ENCODE measurements around the gene ARSG.

DNA sequence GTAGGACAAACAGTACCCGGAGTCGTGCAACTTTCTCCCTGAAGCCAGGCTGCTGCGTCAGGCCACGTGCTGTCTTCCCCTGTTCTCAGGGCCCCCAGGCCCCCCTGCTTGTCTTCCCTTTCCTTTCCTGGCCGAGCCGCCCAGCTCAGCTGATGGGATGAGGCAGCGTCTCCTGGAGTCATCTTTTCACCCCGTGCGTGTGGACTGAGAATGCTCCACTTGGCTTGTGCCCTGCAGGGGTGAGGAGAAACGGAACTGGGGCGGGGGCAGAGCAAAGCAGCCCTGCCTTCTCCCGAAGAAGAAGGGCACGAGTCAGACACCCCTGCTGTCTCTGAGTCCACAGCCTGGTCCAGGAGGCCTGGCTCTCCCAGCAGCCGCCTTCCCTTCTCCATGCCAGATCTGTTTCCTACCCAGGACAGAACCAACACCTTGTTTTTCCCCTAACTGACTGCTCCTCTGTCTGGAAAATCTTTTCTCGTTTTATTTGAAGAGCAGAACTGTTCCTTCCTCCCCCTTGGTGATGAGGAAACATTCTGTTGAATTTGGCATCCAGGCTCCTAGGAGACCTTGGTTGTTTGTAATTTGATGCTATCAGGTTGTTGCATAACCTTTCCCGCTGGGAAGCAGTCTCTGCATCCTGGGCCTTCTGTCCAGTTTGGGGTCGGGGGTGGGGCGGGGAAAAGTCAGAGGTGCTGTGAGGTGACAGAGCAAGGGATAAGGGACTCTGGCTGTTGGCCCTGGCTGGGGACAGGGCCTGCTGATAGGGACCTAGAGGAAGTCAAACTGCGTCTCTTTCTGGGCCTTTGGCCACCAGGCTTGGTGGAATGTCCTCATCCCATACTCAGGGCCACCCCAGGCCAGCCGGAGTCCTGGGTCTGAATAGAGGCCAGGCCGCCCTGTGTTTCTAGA, 87.2 kb downstream of the ARSG start:
- TF ChIP-seq POLR2AphosphoS5 (IDR thresholded peaks at IDR 0.05; ENCODE audit: low read length) (no peak), MYC (IDR thresholded peaks at IDR 0.05; ENCODE audit: insufficient read depth, insufficient read length, insufficient replicate concordance, low read length, severe bottlenecking) (no peak), CTCF (IDR thresholded peaks at IDR 0.05 in 2 of 3, conservative IDR thresholded peaks at IDR 0.05 in 1 of 3; ENCODE audit: control insufficient read depth in 2 of 3, extremely low read depth in 1 of 3, insufficient read depth in 1 of 3, low read depth in 3 of 3, low read length in 3 of 3) (no peak), RAD21 (IDR thresholded peaks at IDR 0.05; ENCODE audit: insufficient read depth, low read depth, low read length) (no peak), RFX5 (IDR thresholded peaks at IDR 0.05; ENCODE audit: low read depth, low read length) (no peak), RELA (IDR thresholded peaks at IDR 0.05; ENCODE audit: borderline replicate concordance, partially characterized antibody) (no peak), HDAC6 (IDR thresholded peaks at IDR 0.05; ENCODE audit: unreplicated experiment) (no peak), BHLHE40 (IDR thresholded peaks at IDR 0.05; ENCODE audit: borderline replicate concordance in 1 of 2, low read depth in 2 of 2, low read length in 1 of 2) (no peak), CBX5 (IDR thresholded peaks at IDR 0.05; ENCODE audit: low read depth) (no peak), EP300 (IDR thresholded peaks at IDR 0.05; ENCODE audit: borderline replicate concordance in 1 of 2, control insufficient read depth in 1 of 2, low read depth in 2 of 2, low read length in 2 of 2) (no peak), SMC3 (IDR thresholded peaks at IDR 0.05; ENCODE audit: borderline replicate concordance, low read length) (no peak), POLR2A (IDR thresholded peaks at IDR 0.05; ENCODE audit: low read depth, low read length) (no peak)
- TF ChIP-seq, protein P1, sequence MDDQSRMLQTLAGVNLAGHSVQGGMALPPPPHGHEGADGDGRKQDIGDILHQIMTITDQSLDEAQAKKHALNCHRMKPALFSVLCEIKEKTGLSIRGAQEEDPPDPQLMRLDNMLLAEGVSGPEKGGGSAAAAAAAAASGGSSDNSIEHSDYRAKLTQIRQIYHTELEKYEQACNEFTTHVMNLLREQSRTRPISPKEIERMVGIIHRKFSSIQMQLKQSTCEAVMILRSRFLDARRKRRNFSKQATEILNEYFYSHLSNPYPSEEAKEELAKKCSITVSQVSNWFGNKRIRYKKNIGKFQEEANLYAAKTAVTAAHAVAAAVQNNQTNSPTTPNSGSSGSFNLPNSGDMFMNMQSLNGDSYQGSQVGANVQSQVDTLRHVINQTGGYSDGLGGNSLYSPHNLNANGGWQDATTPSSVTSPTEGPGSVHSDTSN (IDR thresholded peaks at IDR 0.05; ENCODE audit: insufficient replicate concordance, low read depth, low read length) = no peak
- TF ChIP-seq, protein P2, sequence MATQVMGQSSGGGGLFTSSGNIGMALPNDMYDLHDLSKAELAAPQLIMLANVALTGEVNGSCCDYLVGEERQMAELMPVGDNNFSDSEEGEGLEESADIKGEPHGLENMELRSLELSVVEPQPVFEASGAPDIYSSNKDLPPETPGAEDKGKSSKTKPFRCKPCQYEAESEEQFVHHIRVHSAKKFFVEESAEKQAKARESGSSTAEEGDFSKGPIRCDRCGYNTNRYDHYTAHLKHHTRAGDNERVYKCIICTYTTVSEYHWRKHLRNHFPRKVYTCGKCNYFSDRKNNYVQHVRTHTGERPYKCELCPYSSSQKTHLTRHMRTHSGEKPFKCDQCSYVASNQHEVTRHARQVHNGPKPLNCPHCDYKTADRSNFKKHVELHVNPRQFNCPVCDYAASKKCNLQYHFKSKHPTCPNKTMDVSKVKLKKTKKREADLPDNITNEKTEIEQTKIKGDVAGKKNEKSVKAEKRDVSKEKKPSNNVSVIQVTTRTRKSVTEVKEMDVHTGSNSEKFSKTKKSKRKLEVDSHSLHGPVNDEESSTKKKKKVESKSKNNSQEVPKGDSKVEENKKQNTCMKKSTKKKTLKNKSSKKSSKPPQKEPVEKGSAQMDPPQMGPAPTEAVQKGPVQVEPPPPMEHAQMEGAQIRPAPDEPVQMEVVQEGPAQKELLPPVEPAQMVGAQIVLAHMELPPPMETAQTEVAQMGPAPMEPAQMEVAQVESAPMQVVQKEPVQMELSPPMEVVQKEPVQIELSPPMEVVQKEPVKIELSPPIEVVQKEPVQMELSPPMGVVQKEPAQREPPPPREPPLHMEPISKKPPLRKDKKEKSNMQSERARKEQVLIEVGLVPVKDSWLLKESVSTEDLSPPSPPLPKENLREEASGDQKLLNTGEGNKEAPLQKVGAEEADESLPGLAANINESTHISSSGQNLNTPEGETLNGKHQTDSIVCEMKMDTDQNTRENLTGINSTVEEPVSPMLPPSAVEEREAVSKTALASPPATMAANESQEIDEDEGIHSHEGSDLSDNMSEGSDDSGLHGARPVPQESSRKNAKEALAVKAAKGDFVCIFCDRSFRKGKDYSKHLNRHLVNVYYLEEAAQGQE (IDR thresholded peaks at IDR 0.05; ENCODE audit: low read depth, low read length) = no peak
